Measurements from ENCODE around the gene HOXC13. TPM values are rescaled to one million over a fixed set of nuclear protein-coding genes. Genes with fewer than 3 reads are reported as not detected.

The HOXC13 gene
- total RNA-seq, 1 donor from 2014 or later, result not detected

- H3K4me3 ChIP-seq, result no peak overlapping the region
Measured at GRCh38 chr12:53990311-53991076, 51.9 kb downstream of the HOXC13 start.

GRCh38 chr12:53991077-53991460 lies 52.4 kb downstream of the HOXC13 start:
- Histone ChIP-seq H3K27ac (no peak overlapping the region), H3K4me3 (no peak overlapping the region), H3K36me3 (no peaks in the 10 kb centered on the region), H3K4me1 (peaks cover 29% of the 10 kb centered on the region), H3K27me3 (peaks cover 100% of the 10 kb centered on the region), H3K9me3 (no peaks in the 10 kb centered on the region)
- intact Hi-C loops (cut with DNase I), result no loop called here
- ATAC-seq, result no peak
- TF ChIP-seq CTCF (IDR thresholded peaks at IDR 0.05), result no peak
- DNase-seq, result no peak

More at GRCh38 chr12:53990311-53991076, 51.9 kb downstream of the HOXC13 start:
- Histone ChIP-seq H3K4me1 (peaks cover 30% of the 10 kb centered on the region), H3K36me3 (no peaks in the 10 kb centered on the region), H3K27me3 (peaks cover 100% of the 10 kb centered on the region), H3K27ac (no peak overlapping the region), H3K9me3 (no peaks in the 10 kb centered on the region)
- no peak for DNase-seq
- no peak for ATAC-seq
- TF ChIP-seq CTCF (IDR thresholded peaks at IDR 0.05), result no peak
- intact Hi-C loops (cut with DNase I), result no loop called here

- Histone ChIP-seq H3K27ac (no peak overlapping the region), H3K27me3 (peaks cover 100% of the 10 kb centered on the region), H3K36me3 (no peaks in the 10 kb centered on the region), H3K4me3 (no peak overlapping the region), H3K4me1 (peaks cover 28% of the 10 kb centered on the region), H3K9me3 (no peaks in the 10 kb centered on the region)
- intact Hi-C loops (cut with DNase I), result no loop called here
- no peak for DNase-seq
- ATAC-seq, result no peak
- no peak for TF ChIP-seq CTCF (IDR thresholded peaks at IDR 0.05)
Measured at GRCh38 chr12:53992377-53992889, 53.8 kb downstream of the HOXC13 start.

GRCh38 chr12:53993162-53994008 lies 54.8 kb downstream of the HOXC13 start:
- no peaks in the 10 kb centered on the region for H3K9me3 ChIP-seq
- TF ChIP-seq CTCF (IDR thresholded peaks at IDR 0.05), result no peak
- intact Hi-C loops (cut with DNase I), result no loop called here

GRCh38 chr12:53994009-53994263 lies 55.3 kb downstream of the HOXC13 start:
- Histone ChIP-seq H3K9me3 (no peaks in the 10 kb centered on the region), H3K36me3 (no peaks in the 10 kb centered on the region), H3K27ac (no peak overlapping the region), H3K27me3 (peaks cover 100% of the 10 kb centered on the region), H3K4me3 (no peak overlapping the region), H3K4me1 (peaks cover 28% of the 10 kb centered on the region)
- intact Hi-C loops (cut with DNase I), result no loop called here
- no peak for ATAC-seq
- no peak for TF ChIP-seq CTCF (IDR thresholded peaks at IDR 0.05)
- DNase-seq, result no peak

More at GRCh38 chr12:53993162-53994008, 54.8 kb downstream of the HOXC13 start:
- Histone ChIP-seq H3K27me3 (peaks cover 100% of the 10 kb centered on the region), H3K36me3 (no peaks in the 10 kb centered on the region), H3K4me3 (no peak overlapping the region), H3K27ac (no peak overlapping the region), H3K4me1 (peaks cover 28% of the 10 kb centered on the region)
- no peak for ATAC-seq
- no peak for DNase-seq
